Caco-2 (cell line): ENCODE measurements around the gene FARS2. TPM values are rescaled to one million over a fixed set of nuclear protein-coding genes. Genes with fewer than 3 reads are reported as not detected.

Source experiments
- BruUV-seq: library from RNA; stranded (reverse); fragments of 400-500 nt; replicated peaks from 2 replicates; lab custom pipeline; 2021; lab: Mats Ljungman, UMichigan
- CTCF ChIA-PET: fragments of 300-600 bp; sonication (Branson Sonifier 250); formaldehyde crosslinking; loops from one replicate; lab custom pipeline; 2022; ENCODE audit warnings: antibody characterized with exemption; lab: Charles Lee
- POLR2A ChIA-PET: fragments of 300-600 bp; sonication (Branson Sonifier 250); formaldehyde crosslinking; loops from one replicate; lab custom pipeline; 2022; ENCODE audit warnings: antibody characterized with exemption; lab: Charles Lee
- DNase-seq, 2 experiments: peaks; one replicate each; pipeline versions ENCODE4 v3.0.0 to v3.0.0-alpha.2; 2020 to 2022
- H3K27me3 ChIP-seq: replicated peaks from 2 replicates; pipeline ENCODE4 v1.6.0; 2011; ENCODE audit warnings: low read length; ENCODE audit not compliant: control insufficient read depth, insufficient read depth
- H3K36me3 ChIP-seq: 2 replicates; pipeline ENCODE4 v1.5.1; 2011; ENCODE audit warnings: low read length; ENCODE audit not compliant: control insufficient read depth, insufficient read depth
- H3K4me1 ChIP-seq: fragments of 250-450 bp; sonication (Bioruptor Pico); 2 replicates; pipeline ENCODE4 v1.5.1; 2020; ENCODE audit warnings: mild to moderate bottlenecking
- H3K4me3 ChIP-seq: 2 replicates; pipeline ENCODE4 v1.5.1; 2011; ENCODE audit warnings: low read depth, mild to moderate bottlenecking, control low read depth, low read length
- H3K9me3 ChIP-seq: fragments of 250-450 bp; sonication (Bioruptor Pico); 2 replicates; pipeline ENCODE4 v1.5.1; 2020; ENCODE audit warnings: mild to moderate bottlenecking, moderate library complexity
- H3K27ac Mint-ChIP-seq: one replicate; pipeline ENCODE4 v1.8.0; 2022; ENCODE audit warnings: mixed read lengths; ENCODE audit not compliant: unreplicated experiment
- H3K27me3 Mint-ChIP-seq: one replicate; pipeline ENCODE4 v1.8.0; 2022; ENCODE audit warnings: mixed read lengths; ENCODE audit not compliant: insufficient read depth, unreplicated experiment
- H3K36me3 Mint-ChIP-seq: one replicate; pipeline ENCODE4 v1.8.0; 2022; ENCODE audit warnings: mild to moderate bottlenecking, mixed read lengths; ENCODE audit not compliant: insufficient read depth, unreplicated experiment
- H3K4me1 Mint-ChIP-seq: one replicate; pipeline ENCODE4 v1.8.0; 2022; ENCODE audit warnings: low read depth, mixed read lengths; ENCODE audit not compliant: unreplicated experiment
- H3K4me3 Mint-ChIP-seq: one replicate; pipeline ENCODE4 v1.8.0; 2022; ENCODE audit warnings: mild to moderate bottlenecking, moderate library complexity, mixed read lengths; ENCODE audit not compliant: unreplicated experiment
- H3K9me3 Mint-ChIP-seq: one replicate; pipeline ENCODE4 v1.8.0; 2022; ENCODE audit warnings: mixed read lengths; ENCODE audit not compliant: unreplicated experiment
- CTCF ChIP-seq, 2 experiments: fragments of 200-600 bp in 1 of 2; IDR thresholded peaks; 1 replicate in 1 of 2; 2 replicates in 1 of 2; pipeline versions ENCODE4 v1.5.1 to v1.8.0; 2011 to 2022; ENCODE audit warnings: antibody characterized with exemption in 1 of 2, control low read depth in 1 of 2, inconsistent platforms in 1 of 2, low read depth in 1 of 2, low read length in 1 of 2, mild to moderate bottlenecking in 1 of 2, moderate library complexity in 1 of 2; ENCODE audit not compliant: insufficient read depth in 1 of 2, severe bottlenecking in 1 of 2, unreplicated experiment in 1 of 2
- intact Hi-C: fragments of 100-400 bp; cut with micrococcal nuclease; formaldehyde crosslinking; loops from one replicate; pipeline ENCODE4 v1.10.0; 2022; ENCODE audit not compliant: unreplicated experiment
- total RNA-seq: library from RNA; stranded (reverse); gene quantifications from 2 replicates; pipeline ENCODE4 v1.2.3, GENCODE V29; 2022

Gene FARS2
- total RNA-seq, 1 experiment from 2014 or later = 15.4 TPM

DNA sequence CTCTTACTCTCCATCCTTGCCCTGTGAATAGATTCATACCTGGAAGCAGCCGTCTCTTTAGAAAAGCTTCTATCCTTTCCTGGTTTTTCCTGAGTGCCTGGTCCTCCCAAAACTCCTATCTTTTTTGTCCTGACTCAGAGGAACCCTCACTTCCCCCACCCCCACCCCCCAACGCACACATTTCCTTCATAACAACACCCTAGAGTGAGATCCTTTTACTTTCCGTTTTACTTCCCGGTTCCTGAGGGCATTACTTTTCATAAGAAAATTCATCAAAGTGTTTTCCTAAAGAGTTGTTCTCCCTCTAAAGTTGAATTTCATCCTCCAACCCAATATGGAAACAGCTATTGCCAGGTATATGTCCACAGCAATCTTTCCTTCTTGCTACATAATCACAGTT lies 418.4 kb downstream of the FARS2 start:
- DNase-seq = no peak
- Mint-ChIP-seq H3K4me3 (no peak overlapping the region), H3K9me3 (peaks cover 10% of the 10 kb centered on the region), H3K36me3 (no peaks in the 10 kb centered on the region), H3K27me3 (no peaks in the 10 kb centered on the region), H3K27ac (no peak overlapping the region), H3K4me1 (no peaks in the 10 kb centered on the region)
- no peak for TF ChIP-seq CTCF (IDR thresholded peaks at IDR 0.05; ENCODE audit: insufficient read depth in 1 of 2, low read depth in 1 of 2, low read length in 1 of 2, severe bottlenecking in 1 of 2, unreplicated experiment in 1 of 2)
- intact Hi-C loops = no loop called here
- Histone ChIP-seq H3K4me3 (no peak overlapping the region), H3K9me3 (no peaks in the 10 kb centered on the region), H3K4me1 (no peaks in the 10 kb centered on the region), H3K27me3 (no peaks in the 10 kb centered on the region), H3K36me3 (no peaks in the 10 kb centered on the region)
- BruUV-seq = no TSS peak
- ChIA-PET POLR2A (no interaction called here), CTCF (no interaction called here)

GRCh38 chr6:5680095-5680494 lies 418.8 kb downstream of the FARS2 start:
- intact Hi-C loops = no loop called here
- no TSS peak for BruUV-seq
- Histone ChIP-seq H3K27me3 (no peaks in the 10 kb centered on the region), H3K9me3 (no peaks in the 10 kb centered on the region), H3K4me3 (no peak overlapping the region), H3K36me3 (no peaks in the 10 kb centered on the region), H3K4me1 (no peaks in the 10 kb centered on the region)
- Mint-ChIP-seq H3K4me1 (no peaks in the 10 kb centered on the region), H3K9me3 (peaks cover 10% of the 10 kb centered on the region), H3K27me3 (no peaks in the 10 kb centered on the region), H3K27ac (no peak overlapping the region), H3K4me3 (no peak overlapping the region), H3K36me3 (no peaks in the 10 kb centered on the region)
- no peak for DNase-seq
- CTCF ChIA-PET = no interaction called here
- TF ChIP-seq CTCF (IDR thresholded peaks at IDR 0.05; ENCODE audit: insufficient read depth in 1 of 2, low read depth in 1 of 2, low read length in 1 of 2, severe bottlenecking in 1 of 2, unreplicated experiment in 1 of 2) = no peak
- POLR2A ChIA-PET = no interaction called here

DNA sequence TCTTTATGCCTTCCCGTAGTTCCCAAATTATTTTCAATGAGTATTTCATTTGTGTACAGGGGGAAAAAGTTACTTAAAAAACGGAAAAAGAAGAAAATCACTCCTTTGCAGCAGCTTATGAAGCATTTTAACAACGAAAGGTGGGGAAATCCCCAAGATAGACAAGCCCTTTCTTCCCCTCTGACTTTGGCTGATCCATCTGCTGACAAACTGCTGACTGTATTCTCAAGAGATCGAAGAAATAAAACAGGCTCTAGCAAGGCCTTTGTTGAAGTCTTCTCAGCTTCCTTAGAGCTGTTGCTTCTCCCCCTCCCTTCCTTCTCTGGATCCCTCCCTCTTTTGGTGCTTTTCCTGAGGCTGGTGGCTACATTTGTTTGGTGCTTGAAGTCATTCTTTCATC lies 420.2 kb downstream of the FARS2 start:
- no peak for TF ChIP-seq CTCF (IDR thresholded peaks at IDR 0.05; ENCODE audit: insufficient read depth in 1 of 2, low read depth in 1 of 2, low read length in 1 of 2, severe bottlenecking in 1 of 2, unreplicated experiment in 1 of 2)
- no peak overlapping the region for H3K4me3 ChIP-seq
- intact Hi-C loops = no loop called here
- DNase-seq = no peak
- H3K27me3 ChIP-seq = no peaks in the 10 kb centered on the region
- no TSS peak for BruUV-seq
- H3K36me3 ChIP-seq = no peaks in the 10 kb centered on the region
- H3K9me3 ChIP-seq = no peaks in the 10 kb centered on the region
- Mint-ChIP-seq H3K4me1 (no peaks in the 10 kb centered on the region), H3K9me3 (peaks cover 10% of the 10 kb centered on the region), H3K4me3 (no peak overlapping the region), H3K36me3 (no peaks in the 10 kb centered on the region), H3K27ac (no peak overlapping the region), H3K27me3 (no peaks in the 10 kb centered on the region)
- ChIA-PET CTCF (no interaction called here), POLR2A (no interaction called here)
- H3K4me1 ChIP-seq = no peaks in the 10 kb centered on the region
